ENCODE data around the gene OR10C1. TPM values are rescaled to one million over a fixed set of nuclear protein-coding genes. Genes with fewer than 3 reads are reported as not detected.
"Not testable (repeated sequence)": the region's sequence is repeated elsewhere in the genome, so short reads cannot be mapped to it uniquely, and the experiment has no call there.

The OR10C1 gene, protein sequence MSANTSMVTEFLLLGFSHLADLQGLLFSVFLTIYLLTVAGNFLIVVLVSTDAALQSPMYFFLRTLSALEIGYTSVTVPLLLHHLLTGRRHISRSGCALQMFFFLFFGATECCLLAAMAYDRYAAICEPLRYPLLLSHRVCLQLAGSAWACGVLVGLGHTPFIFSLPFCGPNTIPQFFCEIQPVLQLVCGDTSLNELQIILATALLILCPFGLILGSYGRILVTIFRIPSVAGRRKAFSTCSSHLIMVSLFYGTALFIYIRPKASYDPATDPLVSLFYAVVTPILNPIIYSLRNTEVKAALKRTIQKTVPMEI
- total RNA-seq: not detected in 2 replicates

DNA sequence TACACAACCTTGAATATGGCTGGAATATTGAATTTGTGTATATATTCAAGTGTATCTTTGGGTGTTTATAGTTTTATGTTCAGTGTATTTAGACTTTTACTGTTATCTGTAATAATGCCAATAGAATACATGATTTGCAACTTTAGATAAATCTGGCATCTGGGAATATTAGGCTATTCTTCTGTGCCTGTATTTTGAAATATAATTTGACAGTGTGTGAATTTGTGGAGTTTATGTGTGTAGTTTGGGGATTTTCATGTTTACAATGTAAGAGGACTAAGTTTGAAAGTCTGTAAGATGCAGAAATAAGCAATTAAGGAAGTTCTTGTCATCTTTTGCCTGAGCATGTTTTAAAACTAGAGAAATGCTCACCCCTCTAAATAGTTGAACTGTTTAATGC lies at the start of gene OR10C1:
TSS of gene OR10C1 (plus strand) at position 301 of the 400 bp plus-strand sequence. CDS start 710 bp downstream, outside the sequence.
- DNase-seq (ENCODE audit: low read depth in 2 of 2): no peak

GRCh38 chr6:29395331-29395730 lies 43.8 kb upstream of the OR10C1 start, which contains the start of gene OR12D2:
Gene OR12D2, plus strand, starts transcription at chr6:29395631. Its CDS starts 1,069 bp downstream, at chr6:29396700.
- DNase-seq (ENCODE audit: low read depth in 2 of 2): no peak

DNA sequence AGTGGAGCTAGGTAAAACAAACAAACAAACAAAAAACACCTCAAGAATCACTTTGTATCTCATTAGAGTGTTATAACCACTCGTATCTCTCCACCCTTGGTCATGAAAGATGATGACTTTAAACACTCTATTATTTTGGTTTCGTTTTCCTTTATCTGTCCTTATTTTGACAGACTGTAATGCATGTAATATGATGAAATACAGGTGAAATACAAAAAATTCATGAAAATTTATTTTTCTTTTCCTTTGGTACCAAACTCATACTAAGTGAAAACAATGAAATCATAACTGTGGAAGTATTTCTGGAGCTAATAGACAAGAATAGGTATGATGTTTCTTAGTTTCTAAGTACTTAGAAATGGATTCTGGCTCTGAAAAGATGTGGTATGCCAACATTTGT lies 39.6 kb upstream of the OR10C1 start:
- DNase-seq (ENCODE audit: low read depth in 2 of 2): no peak

DNA sequence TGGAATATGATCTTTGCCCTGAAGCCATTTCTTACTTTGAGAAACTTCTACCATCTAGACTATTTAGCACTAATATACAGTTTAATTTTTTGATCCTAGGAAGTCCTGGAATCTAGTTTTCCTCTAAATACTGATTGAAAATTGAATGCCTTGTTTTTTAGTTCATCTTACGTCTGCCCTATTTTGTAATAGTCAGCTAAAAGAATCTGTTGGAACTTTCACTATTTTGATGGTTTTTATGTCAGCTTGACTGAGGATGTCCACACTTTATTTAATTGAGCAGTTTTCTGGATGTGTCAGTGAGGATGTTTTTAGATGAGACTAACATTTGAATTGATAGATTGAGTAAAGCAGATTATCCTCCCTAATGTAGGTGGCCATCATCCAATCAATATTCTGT lies 35.3 kb upstream of the OR10C1 start:
- no peak for DNase-seq (ENCODE audit: low read depth in 2 of 2)

DNA sequence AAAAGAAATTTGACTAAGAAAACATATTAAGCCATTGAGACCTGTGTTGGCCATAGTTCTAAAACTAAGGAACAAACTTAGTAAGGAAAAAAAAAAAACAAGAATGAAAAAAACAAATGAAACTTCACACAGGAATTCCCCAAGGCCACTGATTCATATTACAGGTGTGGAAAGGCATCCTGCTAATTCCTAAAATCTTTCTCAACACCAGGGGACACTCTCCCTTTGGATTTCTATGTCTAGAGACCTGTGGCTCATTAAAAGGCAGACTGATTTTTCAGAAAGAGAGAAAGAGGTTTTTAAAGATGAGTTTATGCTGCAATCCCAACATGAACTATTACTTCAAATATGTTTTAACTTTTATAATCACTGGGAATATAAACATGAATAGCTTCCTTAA lies 24.5 kb upstream of the OR10C1 start, which contains the start of gene OR12D1:
TSS of gene OR12D1 (plus strand) at position 341 of the 400 bp plus-strand sequence.
- DNase-seq (ENCODE audit: low read depth in 2 of 2): peak in 1 of 2 donors; percentile 11

GRCh38 chr6:29419516-29419915 lies 19.6 kb upstream of the OR10C1 start:
- no peak for DNase-seq (ENCODE audit: low read depth in 2 of 2)

- no peak for DNase-seq (ENCODE audit: low read depth in 2 of 2)
These were observed 14.9 kb upstream of the OR10C1 start for GRCh38 chr6:29424168-29424567.

- no peak for DNase-seq (ENCODE audit: low read depth in 2 of 2)
These were observed 14.5 kb upstream of the OR10C1 start for GRCh38 chr6:29424575-29424974.

DNA sequence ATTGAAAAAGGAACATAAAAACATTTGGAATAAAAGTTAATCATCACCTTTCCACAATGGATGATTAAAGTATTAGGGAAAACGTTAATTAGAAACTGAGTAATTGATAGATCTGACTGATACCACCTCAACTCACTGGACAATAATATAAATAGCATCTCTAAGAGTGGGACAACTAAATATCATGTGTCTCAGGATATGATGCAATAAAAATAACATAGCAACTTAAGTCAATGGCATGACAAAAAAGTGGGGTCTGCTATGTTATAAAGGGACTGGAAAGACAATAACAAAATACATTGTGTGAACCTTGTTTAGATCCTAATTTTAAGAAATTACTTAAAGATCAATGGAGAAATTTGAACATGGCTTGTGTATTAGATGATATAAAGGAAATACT lies 14.0 kb upstream of the OR10C1 start:
- DNase-seq (ENCODE audit: low read depth in 2 of 2): no peak

GRCh38 chr6:29426654-29427053 lies 12.5 kb upstream of the OR10C1 start:
- no peak for DNase-seq (ENCODE audit: low read depth in 2 of 2)

DNA sequence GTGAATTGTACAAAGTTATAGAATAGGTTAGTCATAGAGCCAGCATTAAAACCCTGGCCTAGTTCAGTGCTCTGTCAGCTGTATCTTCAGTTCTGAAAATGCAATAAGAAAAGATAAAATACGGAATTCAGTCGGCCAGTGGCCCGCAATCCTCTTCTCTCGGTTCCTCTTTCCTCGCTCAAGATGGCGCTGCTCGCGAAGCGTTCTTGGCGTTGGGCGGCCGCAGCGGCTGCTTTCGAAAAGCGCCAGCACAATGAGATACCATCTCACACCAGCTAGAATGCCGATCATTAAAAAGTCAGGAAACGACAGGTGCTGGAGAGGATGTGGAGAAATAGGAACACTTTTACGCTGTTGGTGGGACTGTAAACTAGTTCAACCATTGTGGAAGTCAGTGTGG lies 2.4 kb upstream of the OR10C1 start:
- not testable (repeated sequence) for DNase-seq (ENCODE audit: low read depth in 2 of 2)

- no peak for DNase-seq (ENCODE audit: low read depth in 2 of 2)
These were observed 3.6 kb downstream of the OR10C1 start for GRCh38 chr6:29442719-29443118.

DNA sequence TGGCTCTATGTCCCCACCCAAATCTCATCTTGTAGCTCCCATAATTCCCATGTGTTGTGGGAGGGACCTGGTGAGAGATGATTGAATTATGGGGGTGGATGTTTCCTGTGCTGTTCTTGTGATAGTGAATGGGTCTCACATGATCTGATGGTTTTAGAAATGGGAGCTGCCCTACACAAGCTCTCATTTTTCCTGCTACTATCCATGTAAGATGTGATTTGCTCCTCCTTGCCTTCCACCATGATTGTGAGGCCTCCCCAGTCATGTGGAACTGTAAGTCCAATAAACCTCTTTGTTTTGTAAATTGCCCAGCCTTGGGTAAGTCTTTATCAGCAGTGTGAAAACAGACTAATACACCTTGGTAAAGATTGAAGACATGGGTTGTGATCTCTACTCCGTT lies 4.9 kb downstream of the OR10C1 start:
- DNase-seq (ENCODE audit: low read depth in 2 of 2): not testable (repeated sequence)

GRCh38 chr6:29447670-29448069 lies 8.6 kb downstream of the OR10C1 start:
- no peak for DNase-seq (ENCODE audit: low read depth in 2 of 2)

DNA sequence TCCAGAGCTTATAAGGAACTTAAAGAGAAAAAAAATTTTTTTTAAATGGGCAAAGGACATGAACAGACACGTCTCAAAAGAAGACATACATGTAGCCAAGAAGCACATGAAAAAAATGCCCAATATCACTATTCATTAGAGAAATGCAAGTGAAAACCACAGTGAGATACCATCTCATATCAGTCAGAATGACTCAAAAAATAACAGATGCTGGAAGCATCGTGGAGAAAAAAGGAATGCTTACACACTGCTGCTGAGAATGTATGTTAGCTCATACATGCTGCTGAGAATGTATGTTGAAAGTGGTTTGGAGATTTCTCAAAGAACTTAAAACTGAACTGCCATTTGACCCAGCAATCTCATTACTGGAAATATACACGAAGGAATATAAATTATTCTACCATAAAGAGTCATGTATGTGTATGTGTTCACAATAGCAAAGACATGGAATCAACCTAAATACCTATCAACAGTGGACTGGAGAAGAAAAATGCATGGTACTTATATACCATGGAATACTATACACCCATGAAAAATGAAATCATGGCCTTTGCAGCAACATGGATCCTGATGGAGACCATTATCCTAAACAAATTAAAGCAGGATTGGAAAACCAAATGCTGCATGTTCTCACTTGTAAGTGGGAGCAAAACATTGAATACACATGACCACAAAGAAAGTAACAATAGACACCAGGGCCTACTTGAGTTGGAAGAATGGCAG lies 12.5 kb downstream of the OR10C1 start:
- DNase-seq (ENCODE audit: low read depth in 2 of 2): no peak

- DNase-seq (ENCODE audit: low read depth in 2 of 2): no peak
These were observed 17.9 kb downstream of the OR10C1 start, which contains the start of the genes OR11A1 and OR2H1 for GRCh38 chr6:29456971-29457370. Gene OR11A1, minus strand, starts transcription at chr6:29457071. Its CDS starts 29,430 bp downstream, at chr6:29427641. Gene OR2H1, plus strand, starts transcription at chr6:29457155. Its CDS starts 4,615 bp downstream, at chr6:29461770.

DNA sequence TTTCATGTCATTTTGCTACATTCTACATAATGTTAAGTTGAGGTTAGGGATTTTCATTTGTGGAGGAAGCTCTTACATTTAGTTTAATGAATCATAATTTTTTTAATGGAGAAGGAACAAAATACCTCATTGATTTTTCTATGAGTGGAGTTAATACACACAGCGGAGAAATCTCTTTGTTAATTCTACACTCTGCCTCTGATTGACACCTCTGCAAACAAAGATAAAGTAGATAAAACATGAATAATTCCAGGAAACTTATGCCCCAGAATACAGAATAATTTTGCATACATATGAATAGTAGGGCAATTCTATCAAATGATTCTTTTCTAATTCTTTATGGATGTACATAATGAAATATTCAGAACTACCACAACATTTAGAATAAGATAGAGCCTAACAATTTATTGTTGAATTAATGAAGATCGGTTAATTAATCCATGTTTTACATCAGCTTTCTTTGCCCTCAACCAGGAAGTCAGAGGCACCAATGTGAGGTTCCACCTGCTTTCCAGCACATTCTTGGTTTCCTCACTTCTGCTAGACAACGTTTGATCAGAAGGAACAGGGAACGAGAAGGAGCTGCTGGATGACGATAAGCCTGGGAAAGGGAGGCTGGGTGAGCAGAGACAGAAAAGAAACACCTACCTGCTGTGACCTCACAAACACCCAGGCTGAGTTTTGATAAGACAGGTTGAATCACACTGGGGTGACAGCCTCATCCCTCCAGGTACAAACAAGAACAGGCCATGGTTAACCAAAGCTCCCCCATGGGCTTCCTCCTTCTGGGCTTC lies 22.1 kb downstream of the OR10C1 start:
- DNase-seq (ENCODE audit: low read depth in 2 of 2): no peak

GRCh38 chr6:29462022-29462421 lies 22.9 kb downstream of the OR10C1 start:
- DNase-seq (ENCODE audit: low read depth in 2 of 2): no peak

GRCh38 chr6:29465279-29465678 lies 26.2 kb downstream of the OR10C1 start:
- DNase-seq (ENCODE audit: low read depth in 2 of 2): no peak

DNA sequence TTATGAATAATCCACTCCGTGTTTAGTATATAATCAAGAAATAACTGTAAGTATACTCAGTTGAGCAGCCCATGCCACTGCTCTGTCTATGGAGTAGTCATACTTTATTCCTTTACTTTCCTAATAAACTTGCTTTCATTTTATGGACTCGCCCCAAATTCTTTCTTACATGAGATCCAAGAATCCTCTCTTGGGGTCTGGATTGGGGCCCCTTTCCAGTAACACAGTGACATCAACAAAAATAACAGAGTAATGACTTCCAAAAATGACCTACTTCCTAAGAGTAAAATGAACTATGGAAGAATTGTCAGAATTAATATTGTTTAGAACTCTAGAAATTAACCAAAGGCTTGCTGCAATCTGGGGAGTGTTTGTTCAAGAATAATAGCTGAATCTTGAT lies 26.7 kb downstream of the OR10C1 start:
- DNase-seq (ENCODE audit: low read depth in 2 of 2): no peak

DNA sequence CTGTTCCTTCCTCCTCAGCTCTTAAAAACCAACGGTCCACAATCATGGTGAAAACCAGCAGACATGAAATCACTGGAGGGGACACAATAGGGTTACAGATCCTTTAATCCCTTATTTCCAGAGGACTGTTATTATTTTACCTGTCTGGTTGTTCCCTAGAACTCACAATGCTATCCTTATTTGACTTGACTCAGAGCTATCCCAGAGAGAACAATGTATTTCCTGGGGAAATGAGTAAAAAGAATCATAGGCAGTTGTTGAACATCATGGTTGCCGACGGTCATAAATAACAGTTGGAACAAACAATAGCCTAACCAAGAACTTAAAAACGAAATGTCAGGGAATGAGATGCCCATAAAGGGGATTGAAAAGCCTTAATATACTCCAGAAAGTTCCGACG lies 27.1 kb downstream of the OR10C1 start:
- peak; percentile 53 to 73 for DNase-seq (ENCODE audit: low read depth in 2 of 2)

GRCh38 chr6:29474996-29475395 lies 35.9 kb downstream of the OR10C1 start:
- DNase-seq (ENCODE audit: low read depth in 2 of 2): no peak
